ENCODE measurements around the gene EVA1B. TPM values are rescaled to one million over a fixed set of nuclear protein-coding genes. Genes with fewer than 3 reads are reported as not detected.

EVA1B gene
- polyA plus RNA-seq, 1 donor (not counting 4 experiments of a cell fraction or from before 2014, with no cell fraction given), result 2.4 TPM

DNA sequence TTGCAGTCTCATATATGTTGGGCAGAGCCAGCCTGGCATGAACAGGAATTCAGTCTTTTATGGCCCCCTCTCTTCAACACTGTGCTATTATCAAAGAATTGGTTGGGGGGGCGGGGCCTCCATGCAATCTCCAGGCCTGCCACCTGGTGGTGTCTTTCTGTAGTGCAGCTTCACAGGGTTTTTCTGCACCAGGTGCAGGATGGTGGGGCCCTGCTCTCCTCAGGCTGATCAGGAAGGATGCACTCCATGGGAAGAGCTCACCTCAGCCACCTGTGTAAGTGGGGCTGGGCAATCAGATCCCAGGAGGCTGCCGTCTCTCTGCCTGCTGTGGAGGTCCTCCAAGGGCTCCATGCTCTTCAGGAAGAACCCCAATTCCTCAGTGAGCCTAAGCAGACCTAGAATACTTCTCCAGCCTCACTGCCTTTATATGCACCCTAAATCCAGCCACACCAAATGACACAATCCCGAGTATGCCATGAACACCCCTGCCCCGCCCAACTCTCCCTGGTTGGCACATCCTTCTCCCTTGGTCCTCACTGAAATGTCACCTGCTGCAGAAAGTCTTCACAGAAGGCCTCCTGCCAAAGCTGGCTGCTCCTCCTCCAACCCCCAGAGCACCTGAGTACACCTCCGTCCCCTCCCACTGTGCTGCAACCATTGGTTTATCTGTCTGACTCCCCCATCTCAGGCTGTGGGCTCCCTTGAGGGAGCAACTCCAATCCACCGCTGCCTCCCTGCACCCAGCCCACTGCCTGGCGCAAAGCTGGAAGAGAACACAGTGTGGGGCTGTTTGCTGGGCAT lies 45.8 kb upstream of the EVA1B start:
- FAIRE-seq, result peak; percentile 65
- Histone ChIP-seq H3K9me3 (ENCODE audit: control insufficient read depth, low read depth, low read length) (no peaks in the 10 kb centered on the region), H2AFZ (ENCODE audit: control insufficient read depth, low read length) (no peak overlapping the region), H3K4me2 (ENCODE audit: control insufficient read depth, extremely low read depth, insufficient read depth, low read depth, low read length) (no peak overlapping the region), H3K9ac (ENCODE audit: control insufficient read depth, extremely low read depth, insufficient read depth, low read length) (no peak overlapping the region), H3K27me3 (ENCODE audit: control insufficient read depth, extremely low read depth, insufficient read depth, low read length) (no peaks in the 10 kb centered on the region), H3K4me3 (ENCODE audit: control insufficient read depth in 2 of 3, extremely low read depth in 1 of 3, insufficient read depth in 2 of 3, low read depth in 1 of 3, low read length in 3 of 3) (no peak overlapping the region), H3K27ac (ENCODE audit: control insufficient read depth, insufficient read depth, low read length) (no peak overlapping the region), H3K9me1 (ENCODE audit: control insufficient read depth, extremely low read depth, insufficient read depth, low read length) (no peaks in the 10 kb centered on the region), H4K20me1 (ENCODE audit: control insufficient read depth, extremely low read depth, insufficient read depth, low read length) (peaks cover 3% of the 10 kb centered on the region), H3K4me1 (ENCODE audit: control insufficient read depth, extremely low read depth, insufficient read depth, low read length) (peaks cover 28% of the 10 kb centered on the region), H3K36me3 (ENCODE audit: control insufficient read depth in 2 of 2, extremely low read depth in 1 of 2, insufficient read depth in 2 of 2, low read length in 2 of 2) (peaks cover 20 to 22% of the 10 kb centered on the region in 2 experiments), H3K79me2 (ENCODE audit: control insufficient read depth, insufficient read depth, low read length) (peaks cover 39% of the 10 kb centered on the region)
- dilution Hi-C loops (cut with MboI; ENCODE audit: extremely low pct_ligation_motif_present, low sequenced_read_pairs), result no loop called here
- DNase-seq (ENCODE audit: low read depth, low spot score), result no peak
- TF ChIP-seq EZH2 (IDR thresholded peaks at IDR 0.05; ENCODE audit: low read length), result no peak
- TF ChIP-seq, protein P1, sequence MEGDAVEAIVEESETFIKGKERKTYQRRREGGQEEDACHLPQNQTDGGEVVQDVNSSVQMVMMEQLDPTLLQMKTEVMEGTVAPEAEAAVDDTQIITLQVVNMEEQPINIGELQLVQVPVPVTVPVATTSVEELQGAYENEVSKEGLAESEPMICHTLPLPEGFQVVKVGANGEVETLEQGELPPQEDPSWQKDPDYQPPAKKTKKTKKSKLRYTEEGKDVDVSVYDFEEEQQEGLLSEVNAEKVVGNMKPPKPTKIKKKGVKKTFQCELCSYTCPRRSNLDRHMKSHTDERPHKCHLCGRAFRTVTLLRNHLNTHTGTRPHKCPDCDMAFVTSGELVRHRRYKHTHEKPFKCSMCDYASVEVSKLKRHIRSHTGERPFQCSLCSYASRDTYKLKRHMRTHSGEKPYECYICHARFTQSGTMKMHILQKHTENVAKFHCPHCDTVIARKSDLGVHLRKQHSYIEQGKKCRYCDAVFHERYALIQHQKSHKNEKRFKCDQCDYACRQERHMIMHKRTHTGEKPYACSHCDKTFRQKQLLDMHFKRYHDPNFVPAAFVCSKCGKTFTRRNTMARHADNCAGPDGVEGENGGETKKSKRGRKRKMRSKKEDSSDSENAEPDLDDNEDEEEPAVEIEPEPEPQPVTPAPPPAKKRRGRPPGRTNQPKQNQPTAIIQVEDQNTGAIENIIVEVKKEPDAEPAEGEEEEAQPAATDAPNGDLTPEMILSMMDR (optimal IDR thresholded peaks at IDR 0.05 in 1 of 3, IDR thresholded peaks at IDR 0.05 in 1 of 3, conservative IDR thresholded peaks at IDR 0.05 in 1 of 3; ENCODE audit: extremely low read depth in 1 of 3, insufficient read depth in 2 of 3, low read length in 3 of 3), result peak; percentile 81 to 92 (median 89)

DNA sequence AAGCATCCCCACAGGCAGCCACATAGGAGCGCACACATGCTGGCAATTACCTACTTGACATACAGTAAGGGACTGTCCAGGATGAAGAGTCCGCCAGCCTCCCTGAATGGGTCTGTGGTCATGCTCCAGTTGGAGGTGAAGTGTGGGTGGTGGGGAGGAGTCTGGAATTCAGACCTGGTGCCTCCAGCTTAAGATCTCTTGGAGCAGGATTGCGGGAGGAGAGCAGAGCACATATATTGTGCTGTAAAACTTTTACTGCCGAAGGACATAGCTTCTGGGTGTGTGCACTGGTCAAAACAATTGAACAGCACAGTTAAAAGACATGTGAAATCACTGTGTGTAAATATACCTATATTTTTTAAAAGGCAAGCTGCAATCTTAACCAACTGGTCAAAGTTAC lies 44.4 kb upstream of the EVA1B start:
- dilution Hi-C loops (cut with MboI; ENCODE audit: extremely low pct_ligation_motif_present, low sequenced_read_pairs), result no loop called here
- Histone ChIP-seq H3K9ac (ENCODE audit: control insufficient read depth, extremely low read depth, insufficient read depth, low read length) (no peak overlapping the region), H3K9me1 (ENCODE audit: control insufficient read depth, extremely low read depth, insufficient read depth, low read length) (no peaks in the 10 kb centered on the region), H3K27ac (ENCODE audit: control insufficient read depth, insufficient read depth, low read length) (no peak overlapping the region), H3K4me1 (ENCODE audit: control insufficient read depth, extremely low read depth, insufficient read depth, low read length) (peaks cover 13% of the 10 kb centered on the region), H4K20me1 (ENCODE audit: control insufficient read depth, extremely low read depth, insufficient read depth, low read length) (peaks cover 3% of the 10 kb centered on the region), H3K27me3 (ENCODE audit: control insufficient read depth, extremely low read depth, insufficient read depth, low read length) (no peaks in the 10 kb centered on the region), H2AFZ (ENCODE audit: control insufficient read depth, low read length) (no peak overlapping the region), H3K4me2 (ENCODE audit: control insufficient read depth, extremely low read depth, insufficient read depth, low read depth, low read length) (no peak overlapping the region), H3K9me3 (ENCODE audit: control insufficient read depth, low read depth, low read length) (no peaks in the 10 kb centered on the region), H3K4me3 (ENCODE audit: control insufficient read depth in 2 of 3, extremely low read depth in 1 of 3, insufficient read depth in 2 of 3, low read depth in 1 of 3, low read length in 3 of 3) (no peak overlapping the region), H3K79me2 (ENCODE audit: control insufficient read depth, insufficient read depth, low read length) (peaks cover 42% of the 10 kb centered on the region), H3K36me3 (ENCODE audit: control insufficient read depth in 2 of 2, extremely low read depth in 1 of 2, insufficient read depth in 2 of 2, low read length in 2 of 2) (peaks cover 19 to 22% of the 10 kb centered on the region in 2 experiments)
- no peak for DNase-seq (ENCODE audit: low read depth, low spot score)
- FAIRE-seq, result no peak
- TF ChIP-seq, protein P1 (optimal IDR thresholded peaks at IDR 0.05 in 1 of 3, IDR thresholded peaks at IDR 0.05 in 1 of 3, conservative IDR thresholded peaks at IDR 0.05 in 1 of 3; ENCODE audit: extremely low read depth in 1 of 3, insufficient read depth in 2 of 3, low read length in 3 of 3), result no peak
- TF ChIP-seq EZH2 (IDR thresholded peaks at IDR 0.05; ENCODE audit: low read length), result no peak
